ENCODE data around the gene ZBTB42. TPM values are rescaled to one million over a fixed set of nuclear protein-coding genes. Genes with fewer than 3 reads are reported as not detected.

The ZBTB42 gene
- total RNA-seq, 2 experiments from 2014 or later = 1.3 to 1.6 TPM

- Mint-ChIP-seq H3K4me3 (peak overlapping the region; percentile 92), H3K27ac (peak overlapping the region; percentile 82), H3K9me3 (peaks cover 1% of the 10 kb centered on the region), H3K4me1 (ENCODE audit: low read depth) (peaks cover 18% of the 10 kb centered on the region), H3K27me3 (ENCODE audit: low read depth) (no peaks in the 10 kb centered on the region), H3K36me3 (ENCODE audit: low read depth) (peaks cover 7% of the 10 kb centered on the region)
- intact Hi-C loops (cut with micrococcal nuclease) = no loop called here
- CTCF ChIA-PET = interaction anchor here (1.1 kb wide), 1 partner anchor 16 kb away, joined by 3 read pairs; the partner anchor contains the start of gene ZBTB42
- no peak for DNase-seq
These were observed 15.6 kb downstream of the ZBTB42 start for GRCh38 chr14:104816616-104816884.

GRCh38 chr14:104817930-104818713 is 17.2 kb downstream of the ZBTB42 start:
- CTCF ChIA-PET = interaction anchor here (1.0 to 1.3 kb wide), 2 partner anchors 14 to 65 kb away, joined by 3 to 4 read pairs; partner anchors contain the start of gene SIVA1
- intact Hi-C loops (cut with micrococcal nuclease) = no loop called here
- H3K27me3 Mint-ChIP-seq (ENCODE audit: low read depth) = no peaks in the 10 kb centered on the region
- H3K4me3 Mint-ChIP-seq = no peak overlapping the region
- DNase-seq = no peak
- peaks cover 18% of the 10 kb centered on the region for H3K4me1 Mint-ChIP-seq (ENCODE audit: low read depth)
- no peak overlapping the region for H3K27ac Mint-ChIP-seq
- H3K36me3 Mint-ChIP-seq (ENCODE audit: low read depth) = peaks cover 7% of the 10 kb centered on the region
- H3K9me3 Mint-ChIP-seq = peaks cover 1% of the 10 kb centered on the region

- H3K36me3 Mint-ChIP-seq (ENCODE audit: low read depth) = peaks cover 7% of the 10 kb centered on the region
- CTCF ChIA-PET = interaction anchor here (1.0 kb wide), 1 partner anchor 14 kb away, joined by 3 read pairs; no protein-coding TSS in a partner anchor
- no peak overlapping the region for H3K4me3 Mint-ChIP-seq
- peaks cover 1% of the 10 kb centered on the region for H3K9me3 Mint-ChIP-seq
- H3K4me1 Mint-ChIP-seq (ENCODE audit: low read depth) = peaks cover 17% of the 10 kb centered on the region
- no peaks in the 10 kb centered on the region for H3K27me3 Mint-ChIP-seq (ENCODE audit: low read depth)
- DNase-seq = no peak
- no peak overlapping the region for H3K27ac Mint-ChIP-seq
- intact Hi-C loops (cut with micrococcal nuclease) = no loop called here
These were observed 17.8 kb downstream of the ZBTB42 start for GRCh38 chr14:104818714-104819161.

- H3K4me3 Mint-ChIP-seq = no peak overlapping the region
- intact Hi-C loops (cut with micrococcal nuclease) = no loop called here
- H3K36me3 Mint-ChIP-seq (ENCODE audit: low read depth) = peaks cover 6% of the 10 kb centered on the region
- CTCF ChIA-PET = interaction anchor here (1.0 kb wide), 1 partner anchor 15 kb away, joined by 3 read pairs; no protein-coding TSS in a partner anchor
- H3K4me1 Mint-ChIP-seq (ENCODE audit: low read depth) = peaks cover 10% of the 10 kb centered on the region
- no peak for DNase-seq
- no peaks in the 10 kb centered on the region for H3K27me3 Mint-ChIP-seq (ENCODE audit: low read depth)
- no peak overlapping the region for H3K27ac Mint-ChIP-seq
- peaks cover 1% of the 10 kb centered on the region for H3K9me3 Mint-ChIP-seq
These were observed 18.5 kb downstream of the ZBTB42 start for GRCh38 chr14:104819361-104819781.

GRCh38 chr14:104820669-104821228 is 19.8 kb downstream of the ZBTB42 start:
- H3K4me1 Mint-ChIP-seq (ENCODE audit: low read depth) = peaks cover 8% of the 10 kb centered on the region
- DNase-seq = peak; percentile 3
- no peak overlapping the region for H3K4me3 Mint-ChIP-seq
- peaks cover 6% of the 10 kb centered on the region for H3K27me3 Mint-ChIP-seq (ENCODE audit: low read depth)
- H3K36me3 Mint-ChIP-seq (ENCODE audit: low read depth) = peaks cover 4% of the 10 kb centered on the region
- intact Hi-C loops (cut with micrococcal nuclease) = loop anchor here (10.0 kb wide), 1 partner anchor 664 kb away; the partner anchor contains the start of gene CRIP1
- CTCF ChIA-PET = no interaction called here
- no peak overlapping the region for H3K27ac Mint-ChIP-seq
- H3K9me3 Mint-ChIP-seq = peaks cover 5% of the 10 kb centered on the region

- intact Hi-C loops (cut with micrococcal nuclease) = loop anchor here (10.0 kb wide), 1 partner anchor 663 kb away; the partner anchor contains the start of gene CRIP1
- Mint-ChIP-seq H3K4me1 (ENCODE audit: low read depth) (peaks cover 9% of the 10 kb centered on the region), H3K27me3 (ENCODE audit: low read depth) (peaks cover 6% of the 10 kb centered on the region), H3K27ac (no peak overlapping the region), H3K9me3 (peaks cover 5% of the 10 kb centered on the region), H3K36me3 (ENCODE audit: low read depth) (peaks cover 4% of the 10 kb centered on the region), H3K4me3 (no peak overlapping the region)
- CTCF ChIA-PET = interaction anchor here (0.7 to 1.9 kb wide), 2 partner anchors 24 to 53 kb away, joined by 3 to 6 read pairs; no protein-coding TSS in a partner anchor
- DNase-seq = peak; percentile 2
These were observed 20.5 kb downstream of the ZBTB42 start for GRCh38 chr14:104821229-104821945.

GRCh38 chr14:104821971-104822608 is 21.2 kb downstream of the ZBTB42 start:
- intact Hi-C loops (cut with micrococcal nuclease) = loop anchor here (10.0 kb wide), 1 partner anchor 663 kb away; the partner anchor contains the start of gene CRIP1
- peaks cover 5% of the 10 kb centered on the region for H3K9me3 Mint-ChIP-seq
- CTCF ChIA-PET = interaction anchor here (0.7 to 1.9 kb wide), 2 partner anchors 24 to 53 kb away, joined by 3 to 6 read pairs; no protein-coding TSS in a partner anchor
- H3K4me1 Mint-ChIP-seq (ENCODE audit: low read depth) = peaks cover 10% of the 10 kb centered on the region
- no peak for DNase-seq
- H3K27me3 Mint-ChIP-seq (ENCODE audit: low read depth) = peaks cover 6% of the 10 kb centered on the region
- H3K4me3 Mint-ChIP-seq = no peak overlapping the region
- H3K36me3 Mint-ChIP-seq (ENCODE audit: low read depth) = peaks cover 1% of the 10 kb centered on the region
- H3K27ac Mint-ChIP-seq = no peak overlapping the region

GRCh38 chr14:104822821-104823615 is 22.1 kb downstream of the ZBTB42 start:
- CTCF ChIA-PET = interaction anchor here (1.9 kb wide), 1 partner anchor 54 kb away, joined by 6 read pairs; no protein-coding TSS in a partner anchor
- Mint-ChIP-seq H3K27me3 (ENCODE audit: low read depth) (peaks cover 6% of the 10 kb centered on the region), H3K4me3 (no peak overlapping the region), H3K27ac (no peak overlapping the region), H3K4me1 (ENCODE audit: low read depth) (peaks cover 18% of the 10 kb centered on the region), H3K9me3 (peaks cover 4% of the 10 kb centered on the region), H3K36me3 (ENCODE audit: low read depth) (no peaks in the 10 kb centered on the region)
- DNase-seq = no peak
- intact Hi-C loops (cut with micrococcal nuclease) = loop anchor here (10.0 kb wide), 1 partner anchor 662 kb away; the partner anchor contains the start of gene CRIP1

- Mint-ChIP-seq H3K36me3 (ENCODE audit: low read depth) (no peaks in the 10 kb centered on the region), H3K4me1 (ENCODE audit: low read depth) (peaks cover 16% of the 10 kb centered on the region), H3K27me3 (ENCODE audit: low read depth) (peaks cover 6% of the 10 kb centered on the region), H3K27ac (no peak overlapping the region), H3K4me3 (peak overlapping the region; percentile 27), H3K9me3 (peaks cover 4% of the 10 kb centered on the region)
- intact Hi-C loops (cut with micrococcal nuclease) = loop anchor here (10.0 kb wide), 1 partner anchor 660 kb away; the partner anchor contains the start of gene CRIP1
- no peak for DNase-seq
- CTCF ChIA-PET = interaction anchor here (2.4 kb wide), 1 partner anchor 56 kb away, joined by 34 read pairs; no protein-coding TSS in a partner anchor
These were observed 23.6 kb downstream of the ZBTB42 start for GRCh38 chr14:104824353-104824997.

- H3K9me3 Mint-ChIP-seq = peaks cover 4% of the 10 kb centered on the region
- no peak overlapping the region for H3K27ac Mint-ChIP-seq
- DNase-seq = peak; percentile 94
- intact Hi-C loops (cut with micrococcal nuclease) = loop anchor here (1.0 to 10.0 kb wide), 4 partner anchors 30 to 658 kb away; partner anchors contain the start of gene CRIP1
- CTCF ChIA-PET = interaction anchor here (0.7 to 2.6 kb wide), 12 partner anchors 12 to 133 kb away, joined by 3 to 34 read pairs (median 4); partner anchors contain the start of genes ADSS1, SIVA1 and ZBTB42
- H3K27me3 Mint-ChIP-seq (ENCODE audit: low read depth) = peaks cover 6% of the 10 kb centered on the region
- no peaks in the 10 kb centered on the region for H3K36me3 Mint-ChIP-seq (ENCODE audit: low read depth)
- peaks cover 16% of the 10 kb centered on the region for H3K4me1 Mint-ChIP-seq (ENCODE audit: low read depth)
- H3K4me3 Mint-ChIP-seq = peak overlapping the region; percentile 70
These were observed 25.4 kb downstream of the ZBTB42 start for GRCh38 chr14:104826189-104826860.

All from activated naive CD4-positive, alpha-beta T cell treated with anti-CD3 and anti-CD28 coated beads for 36 hours (primary cell).